Measurements from ENCODE around the gene KIAA0040. TPM values are rescaled to one million over a fixed set of nuclear protein-coding genes. Genes with fewer than 3 reads are reported as not detected.
A peak's percentile ranks its signal among the peaks of the same experiment; 100 is the strongest.

KIAA0040 gene
- total RNA-seq, 6 donors from 2014 or later: 23.0 to 58.7 (median 36.1) TPM

DNA sequence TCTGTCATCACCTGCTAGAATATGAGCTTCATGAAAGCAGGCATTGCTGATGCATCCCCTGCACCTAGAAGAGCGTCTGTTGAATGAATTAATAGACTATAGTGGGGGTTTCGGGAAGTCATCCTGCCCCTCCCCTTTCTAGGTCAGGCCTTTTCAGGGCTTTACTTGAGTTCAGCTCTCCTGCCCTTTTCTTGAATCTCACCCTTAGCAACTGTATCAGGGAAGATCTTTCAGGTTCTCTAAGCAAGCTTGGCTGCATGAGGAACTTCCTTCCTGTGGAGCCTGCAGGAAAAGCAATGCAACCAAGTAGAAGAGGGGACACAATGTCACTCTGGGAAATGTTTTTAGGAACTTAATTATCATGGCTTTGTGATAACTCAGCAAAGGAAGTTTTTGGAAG lies 27.2 kb upstream of the KIAA0040 start:
- Histone ChIP-seq H3K4me3 (no peak overlapping the region), H3K27ac (peak overlapping the region in 3 of 4 donors; percentile 24 to 80 (median 68)), H3K27me3 (no peaks in the 10 kb centered on the region), H3K4me1 (peaks cover 24 to 29% (median 26%) of the 10 kb centered on the region in 4 donors), H3K36me3 (no peaks in the 10 kb centered on the region), H3K9me3 (no peaks in the 10 kb centered on the region)
- WGBS, 2 donors: 56 to 78% methylated on average over 2 of the region's 2 CpGs
- DNase-seq (no peak), ATAC-seq (ENCODE audit: low FRiP score in 2 of 2) (no peak)
- TF ChIP-seq, protein P1, sequence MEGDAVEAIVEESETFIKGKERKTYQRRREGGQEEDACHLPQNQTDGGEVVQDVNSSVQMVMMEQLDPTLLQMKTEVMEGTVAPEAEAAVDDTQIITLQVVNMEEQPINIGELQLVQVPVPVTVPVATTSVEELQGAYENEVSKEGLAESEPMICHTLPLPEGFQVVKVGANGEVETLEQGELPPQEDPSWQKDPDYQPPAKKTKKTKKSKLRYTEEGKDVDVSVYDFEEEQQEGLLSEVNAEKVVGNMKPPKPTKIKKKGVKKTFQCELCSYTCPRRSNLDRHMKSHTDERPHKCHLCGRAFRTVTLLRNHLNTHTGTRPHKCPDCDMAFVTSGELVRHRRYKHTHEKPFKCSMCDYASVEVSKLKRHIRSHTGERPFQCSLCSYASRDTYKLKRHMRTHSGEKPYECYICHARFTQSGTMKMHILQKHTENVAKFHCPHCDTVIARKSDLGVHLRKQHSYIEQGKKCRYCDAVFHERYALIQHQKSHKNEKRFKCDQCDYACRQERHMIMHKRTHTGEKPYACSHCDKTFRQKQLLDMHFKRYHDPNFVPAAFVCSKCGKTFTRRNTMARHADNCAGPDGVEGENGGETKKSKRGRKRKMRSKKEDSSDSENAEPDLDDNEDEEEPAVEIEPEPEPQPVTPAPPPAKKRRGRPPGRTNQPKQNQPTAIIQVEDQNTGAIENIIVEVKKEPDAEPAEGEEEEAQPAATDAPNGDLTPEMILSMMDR (IDR thresholded peaks at IDR 0.05): no peak
- TF ChIP-seq EP300 (IDR thresholded peaks at IDR 0.05) (peak in 1 of 4 donors; percentile 49), POLR2A (IDR thresholded peaks at IDR 0.05) (no peak)

DNA sequence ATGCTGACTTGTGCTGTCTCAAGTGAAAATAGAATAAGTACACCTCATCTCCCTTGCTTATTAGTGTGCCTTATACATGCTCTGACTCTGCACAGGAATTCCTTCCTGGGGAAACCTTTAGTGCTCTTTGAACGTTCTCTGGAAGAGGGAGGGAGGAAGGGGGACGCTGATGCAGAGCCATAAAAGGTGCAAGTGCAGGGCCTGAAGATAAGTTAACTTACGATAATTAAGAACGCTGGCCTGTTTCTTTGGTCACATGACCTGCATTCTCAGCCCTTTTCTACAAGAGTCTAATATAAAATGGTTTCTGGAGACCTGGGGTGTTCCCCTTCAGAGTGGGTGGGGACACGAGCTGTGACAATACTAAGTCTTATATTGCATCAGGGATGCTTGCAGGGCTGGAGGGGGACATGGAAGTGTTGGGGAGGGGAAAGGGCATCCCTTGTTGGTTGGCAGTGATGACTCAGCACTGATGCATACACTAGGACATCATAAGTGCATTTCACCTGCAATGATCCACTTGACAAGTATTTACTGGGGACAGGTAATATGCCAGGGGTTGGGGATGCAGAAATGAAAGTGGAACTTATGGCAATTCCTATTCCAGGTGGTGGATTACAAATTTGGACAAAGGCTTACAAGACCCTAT lies 26.3 kb upstream of the KIAA0040 start:
- 70 to 73% methylated on average over 5 of the region's 5 CpGs for WGBS, 2 donors
- TF ChIP-seq POLR2AphosphoS5 (IDR thresholded peaks at IDR 0.05) (no peak), POLR2A (IDR thresholded peaks at IDR 0.05) (no peak), EP300 (IDR thresholded peaks at IDR 0.05) (no peak)
- TF ChIP-seq, protein P1 (IDR thresholded peaks at IDR 0.05): no peak
- Histone ChIP-seq H3K27ac (peak overlapping the region in 3 of 4 donors; percentile 15 to 68 (median 24)), H3K36me3 (no peaks in the 10 kb centered on the region), H3K4me1 (peaks cover 24 to 29% (median 26%) of the 10 kb centered on the region in 4 donors), H3K9me3 (no peaks in the 10 kb centered on the region), H3K4me3 (no peak overlapping the region), H3K27me3 (no peaks in the 10 kb centered on the region)
- DNase-seq (no peak), ATAC-seq (ENCODE audit: low FRiP score in 2 of 2) (no peak)

DNA sequence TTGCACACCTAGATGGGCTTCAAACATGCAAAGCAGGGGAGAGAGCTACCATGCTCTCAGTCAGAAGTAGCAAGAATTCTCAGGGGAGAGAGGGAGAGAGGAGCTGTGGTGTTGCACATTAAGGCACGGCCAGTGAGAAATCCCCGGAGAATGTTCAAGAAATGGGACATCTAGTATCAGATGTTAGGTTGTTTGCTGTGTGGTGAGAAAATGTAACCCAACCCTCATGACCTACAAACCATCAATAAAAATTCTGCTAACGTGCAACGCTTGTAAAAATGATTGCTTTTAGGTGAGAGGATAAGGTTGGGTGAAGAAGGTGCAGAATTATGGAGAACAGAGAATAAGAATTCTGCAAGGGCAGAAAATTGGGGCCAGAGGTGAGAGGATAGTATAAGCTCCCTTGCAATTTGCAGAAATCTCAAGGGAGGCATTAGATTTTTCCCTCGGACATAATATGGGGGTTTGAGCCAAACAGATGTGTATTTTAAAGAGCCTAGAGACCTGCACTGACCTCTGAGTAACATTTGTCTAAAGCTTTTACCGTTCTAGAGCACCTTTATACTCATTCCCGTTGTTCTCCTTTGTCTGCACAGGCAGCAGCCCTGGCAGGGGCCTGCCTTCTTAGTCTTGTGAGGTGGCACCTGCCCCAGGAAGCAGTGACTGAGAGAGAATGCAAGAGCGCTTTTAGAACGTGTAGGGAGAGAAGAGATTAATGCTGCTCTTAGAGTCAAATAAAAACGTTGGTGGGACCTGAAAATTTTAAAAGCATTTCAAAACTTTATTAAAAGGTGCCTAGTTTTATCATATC lies 25.4 kb upstream of the KIAA0040 start:
- ATAC-seq (ENCODE audit: low FRiP score in 2 of 2) (no peak), DNase-seq (no peak)
- Histone ChIP-seq H3K36me3 (no peaks in the 10 kb centered on the region), H3K4me1 (peaks cover 24 to 29% (median 26%) of the 10 kb centered on the region in 4 donors), H3K4me3 (no peak overlapping the region), H3K9me3 (no peaks in the 10 kb centered on the region), H3K27me3 (no peaks in the 10 kb centered on the region), H3K27ac (no peak overlapping the region)
- TF ChIP-seq POLR2A (IDR thresholded peaks at IDR 0.05) (no peak), EP300 (IDR thresholded peaks at IDR 0.05) (no peak), POLR2AphosphoS5 (IDR thresholded peaks at IDR 0.05) (no peak)
- TF ChIP-seq, protein P1 (IDR thresholded peaks at IDR 0.05): no peak
- 69 to 72% methylated on average over 10 of the region's 10 CpGs for WGBS, 2 donors

DNA sequence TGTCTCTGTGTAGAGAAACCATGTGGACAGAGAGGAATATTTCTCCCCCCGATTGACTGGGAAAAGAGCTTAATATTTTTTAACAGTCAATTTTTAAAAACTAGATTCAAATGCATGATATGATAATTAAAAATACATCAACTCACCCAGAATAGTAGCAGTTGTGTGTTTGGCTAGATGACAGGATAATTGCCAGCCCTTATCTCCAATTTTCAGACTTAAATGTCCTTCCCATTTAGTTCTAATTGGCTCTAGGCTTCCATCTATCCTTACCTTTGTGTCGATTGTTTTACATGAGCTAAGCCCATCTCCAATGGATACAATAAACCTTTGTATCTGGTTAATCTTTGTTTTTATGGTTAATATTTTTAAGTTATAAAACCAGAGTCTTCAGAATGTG lies 23.9 kb upstream of the KIAA0040 start:
- H3K36me3 ChIP-seq: no peaks in the 10 kb centered on the region

DNA sequence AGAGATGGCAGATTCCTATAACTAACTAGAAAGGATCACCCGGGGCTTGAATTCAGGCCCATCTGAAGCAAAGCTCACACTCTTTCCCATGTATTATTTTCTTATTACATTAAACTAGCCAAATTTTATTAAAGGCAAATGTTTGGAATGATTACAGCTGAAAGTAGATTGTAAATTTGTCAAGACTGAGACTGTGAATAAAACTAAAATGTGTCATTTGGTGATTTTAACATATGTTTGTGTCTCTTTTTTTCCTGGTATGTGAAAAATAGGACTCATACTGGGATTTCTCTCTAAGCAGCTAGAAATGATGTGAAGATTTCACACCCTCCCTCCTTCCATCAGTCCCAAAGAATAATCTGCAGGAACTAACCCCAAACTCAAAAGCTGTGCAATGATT lies 19.1 kb upstream of the KIAA0040 start:
- no peaks in the 10 kb centered on the region for H3K36me3 ChIP-seq
- WGBS, 2 donors: 84 to 90% methylated on average over 1 of the region's 1 CpG
- DNase-seq: no peak
- H3K4me1 ChIP-seq: peaks cover 6 to 14% (median 13%) of the 10 kb centered on the region in 4 donors
- no peak overlapping the region for H3K4me3 ChIP-seq
- no peaks in the 10 kb centered on the region for H3K27me3 ChIP-seq
- no peak for ATAC-seq (ENCODE audit: low FRiP score in 2 of 2)
- TF ChIP-seq EP300 (IDR thresholded peaks at IDR 0.05) (no peak), POLR2A (IDR thresholded peaks at IDR 0.05) (no peak), POLR2AphosphoS5 (IDR thresholded peaks at IDR 0.05) (no peak)
- TF ChIP-seq, protein P1 (IDR thresholded peaks at IDR 0.05): no peak
- H3K9me3 ChIP-seq: no peaks in the 10 kb centered on the region
- H3K27ac ChIP-seq: no peak overlapping the region

More for the DNA sequence above, 23.9 kb upstream of the KIAA0040 start:
- Histone ChIP-seq H3K27ac (no peak overlapping the region), H3K9me3 (no peaks in the 10 kb centered on the region), H3K27me3 (no peaks in the 10 kb centered on the region), H3K4me1 (peaks cover 15 to 25% (median 19%) of the 10 kb centered on the region in 4 donors), H3K4me3 (no peak overlapping the region)
- ATAC-seq (ENCODE audit: low FRiP score in 2 of 2) (no peak), DNase-seq (no peak)
- WGBS, 2 donors: 83 to 89% methylated on average over 2 of the region's 2 CpGs
- TF ChIP-seq POLR2AphosphoS5 (IDR thresholded peaks at IDR 0.05): no peak
- TF ChIP-seq POLR2A (IDR thresholded peaks at IDR 0.05): no peak
